ENCODE measurements around the gene GET4. TPM values are rescaled to one million over a fixed set of nuclear protein-coding genes. Genes with fewer than 3 reads are reported as not detected.
"Not testable (repeated sequence)": the region's sequence is repeated elsewhere in the genome, so short reads cannot be mapped to it uniquely, and the experiment has no call there.

Gene GET4
- polyA plus RNA-seq, 1 donor (not counting 4 experiments of a cell fraction or from before 2014, with no cell fraction given): 21.1 TPM

DNA sequence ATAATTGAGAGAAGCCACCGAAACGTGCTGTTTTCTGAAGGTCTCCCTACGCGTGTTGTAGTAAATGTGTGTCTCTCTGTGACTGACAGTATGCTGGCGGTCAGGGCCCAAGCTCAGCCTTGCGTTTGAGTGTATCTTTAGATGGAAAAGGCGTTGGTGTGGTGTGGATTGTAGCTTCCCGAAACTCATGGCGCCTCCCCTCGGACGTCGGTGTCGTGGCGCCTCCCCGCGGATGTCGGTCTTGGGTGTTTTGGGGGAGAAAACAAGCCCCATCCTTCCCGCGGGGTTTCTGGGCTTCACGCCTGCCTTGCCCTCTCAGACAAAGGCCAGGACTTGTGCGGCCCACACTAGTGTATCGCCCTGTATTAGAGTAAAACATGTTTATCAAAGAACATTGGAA lies 31.3 kb upstream of the GET4 start:
- TF ChIP-seq, protein P1, sequence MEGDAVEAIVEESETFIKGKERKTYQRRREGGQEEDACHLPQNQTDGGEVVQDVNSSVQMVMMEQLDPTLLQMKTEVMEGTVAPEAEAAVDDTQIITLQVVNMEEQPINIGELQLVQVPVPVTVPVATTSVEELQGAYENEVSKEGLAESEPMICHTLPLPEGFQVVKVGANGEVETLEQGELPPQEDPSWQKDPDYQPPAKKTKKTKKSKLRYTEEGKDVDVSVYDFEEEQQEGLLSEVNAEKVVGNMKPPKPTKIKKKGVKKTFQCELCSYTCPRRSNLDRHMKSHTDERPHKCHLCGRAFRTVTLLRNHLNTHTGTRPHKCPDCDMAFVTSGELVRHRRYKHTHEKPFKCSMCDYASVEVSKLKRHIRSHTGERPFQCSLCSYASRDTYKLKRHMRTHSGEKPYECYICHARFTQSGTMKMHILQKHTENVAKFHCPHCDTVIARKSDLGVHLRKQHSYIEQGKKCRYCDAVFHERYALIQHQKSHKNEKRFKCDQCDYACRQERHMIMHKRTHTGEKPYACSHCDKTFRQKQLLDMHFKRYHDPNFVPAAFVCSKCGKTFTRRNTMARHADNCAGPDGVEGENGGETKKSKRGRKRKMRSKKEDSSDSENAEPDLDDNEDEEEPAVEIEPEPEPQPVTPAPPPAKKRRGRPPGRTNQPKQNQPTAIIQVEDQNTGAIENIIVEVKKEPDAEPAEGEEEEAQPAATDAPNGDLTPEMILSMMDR (optimal IDR thresholded peaks at IDR 0.05 in 1 of 3, IDR thresholded peaks at IDR 0.05 in 1 of 3, conservative IDR thresholded peaks at IDR 0.05 in 1 of 3; ENCODE audit: extremely low read depth in 1 of 3, insufficient read depth in 2 of 3, low read length in 3 of 3): no peak
- TF ChIP-seq EZH2 (IDR thresholded peaks at IDR 0.05; ENCODE audit: low read length): no peak
- H3K4me3 ChIP-seq (ENCODE audit: control insufficient read depth in 2 of 3, extremely low read depth in 1 of 3, insufficient read depth in 2 of 3, low read depth in 1 of 3, low read length in 3 of 3): no peak overlapping the region
- H3K9me1 ChIP-seq (ENCODE audit: control insufficient read depth, extremely low read depth, insufficient read depth, low read length): no peaks in the 10 kb centered on the region
- H3K27ac ChIP-seq (ENCODE audit: control insufficient read depth, insufficient read depth, low read length): no peak overlapping the region
- H3K4me2 ChIP-seq (ENCODE audit: control insufficient read depth, extremely low read depth, insufficient read depth, low read depth, low read length): no peak overlapping the region
- H3K79me2 ChIP-seq (ENCODE audit: control insufficient read depth, insufficient read depth, low read length): peaks cover 34% of the 10 kb centered on the region
- H3K9ac ChIP-seq (ENCODE audit: control insufficient read depth, extremely low read depth, insufficient read depth, low read length): no peak overlapping the region
- no peaks in the 10 kb centered on the region for H3K4me1 ChIP-seq (ENCODE audit: control insufficient read depth, extremely low read depth, insufficient read depth, low read length)
- no peak for FAIRE-seq
- no peaks in the 10 kb centered on the region for H4K20me1 ChIP-seq (ENCODE audit: control insufficient read depth, extremely low read depth, insufficient read depth, low read length)
- dilution Hi-C loops (cut with MboI; ENCODE audit: extremely low pct_ligation_motif_present, low sequenced_read_pairs): no loop called here
- DNase-seq (ENCODE audit: low read depth, low spot score): no peak
- H3K36me3 ChIP-seq (ENCODE audit: control insufficient read depth in 2 of 2, extremely low read depth in 1 of 2, insufficient read depth in 2 of 2, low read length in 2 of 2): peaks cover 32 to 39% of the 10 kb centered on the region in 2 experiments
- H3K9me3 ChIP-seq (ENCODE audit: control insufficient read depth, low read depth, low read length): no peaks in the 10 kb centered on the region
- no peaks in the 10 kb centered on the region for H3K27me3 ChIP-seq (ENCODE audit: control insufficient read depth, extremely low read depth, insufficient read depth, low read length)
- no peak overlapping the region for H2AFZ ChIP-seq (ENCODE audit: control insufficient read depth, low read length)

DNA sequence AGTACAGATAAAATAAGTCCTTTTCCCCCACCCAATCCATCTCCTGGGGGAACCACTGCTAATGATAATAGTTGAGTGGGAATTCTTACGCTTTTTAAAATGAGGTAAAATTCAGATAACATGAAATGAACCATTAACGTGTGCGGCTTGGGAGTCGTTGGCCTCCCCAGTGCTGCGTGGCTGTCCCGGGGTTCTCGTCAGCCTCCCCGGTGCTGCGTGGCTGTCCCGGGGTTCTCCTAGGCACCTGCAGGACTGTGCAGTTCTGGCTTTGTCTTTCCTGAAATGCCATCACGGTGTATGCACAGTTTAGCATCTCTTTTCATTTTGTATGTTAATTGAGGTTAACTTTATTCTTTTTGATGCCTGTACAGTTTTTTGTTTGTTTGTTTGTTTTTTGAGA lies 30.6 kb upstream of the GET4 start:
- FAIRE-seq (no peak), DNase-seq (ENCODE audit: low read depth, low spot score) (no peak)
- H3K27ac ChIP-seq (ENCODE audit: control insufficient read depth, insufficient read depth, low read length): no peak overlapping the region
- dilution Hi-C loops (cut with MboI; ENCODE audit: extremely low pct_ligation_motif_present, low sequenced_read_pairs): no loop called here
- no peaks in the 10 kb centered on the region for H3K9me3 ChIP-seq (ENCODE audit: control insufficient read depth, low read depth, low read length)
- peaks cover 30 to 37% of the 10 kb centered on the region in 2 experiments for H3K36me3 ChIP-seq (ENCODE audit: control insufficient read depth in 2 of 2, extremely low read depth in 1 of 2, insufficient read depth in 2 of 2, low read length in 2 of 2)
- no peak for TF ChIP-seq EZH2 (IDR thresholded peaks at IDR 0.05; ENCODE audit: low read length)
- TF ChIP-seq, protein P1 (optimal IDR thresholded peaks at IDR 0.05 in 1 of 3, IDR thresholded peaks at IDR 0.05 in 1 of 3, conservative IDR thresholded peaks at IDR 0.05 in 1 of 3; ENCODE audit: extremely low read depth in 1 of 3, insufficient read depth in 2 of 3, low read length in 3 of 3): no peak
- H3K4me2 ChIP-seq (ENCODE audit: control insufficient read depth, extremely low read depth, insufficient read depth, low read depth, low read length): no peak overlapping the region
- H3K4me3 ChIP-seq (ENCODE audit: control insufficient read depth in 2 of 3, extremely low read depth in 1 of 3, insufficient read depth in 2 of 3, low read depth in 1 of 3, low read length in 3 of 3): no peak overlapping the region
- no peaks in the 10 kb centered on the region for H3K27me3 ChIP-seq (ENCODE audit: control insufficient read depth, extremely low read depth, insufficient read depth, low read length)
- peaks cover 32% of the 10 kb centered on the region for H3K79me2 ChIP-seq (ENCODE audit: control insufficient read depth, insufficient read depth, low read length)
- H3K9ac ChIP-seq (ENCODE audit: control insufficient read depth, extremely low read depth, insufficient read depth, low read length): no peak overlapping the region
- no peaks in the 10 kb centered on the region for H3K9me1 ChIP-seq (ENCODE audit: control insufficient read depth, extremely low read depth, insufficient read depth, low read length)
- no peak overlapping the region for H2AFZ ChIP-seq (ENCODE audit: control insufficient read depth, low read length)
- no peaks in the 10 kb centered on the region for H3K4me1 ChIP-seq (ENCODE audit: control insufficient read depth, extremely low read depth, insufficient read depth, low read length)
- no peaks in the 10 kb centered on the region for H4K20me1 ChIP-seq (ENCODE audit: control insufficient read depth, extremely low read depth, insufficient read depth, low read length)

DNA sequence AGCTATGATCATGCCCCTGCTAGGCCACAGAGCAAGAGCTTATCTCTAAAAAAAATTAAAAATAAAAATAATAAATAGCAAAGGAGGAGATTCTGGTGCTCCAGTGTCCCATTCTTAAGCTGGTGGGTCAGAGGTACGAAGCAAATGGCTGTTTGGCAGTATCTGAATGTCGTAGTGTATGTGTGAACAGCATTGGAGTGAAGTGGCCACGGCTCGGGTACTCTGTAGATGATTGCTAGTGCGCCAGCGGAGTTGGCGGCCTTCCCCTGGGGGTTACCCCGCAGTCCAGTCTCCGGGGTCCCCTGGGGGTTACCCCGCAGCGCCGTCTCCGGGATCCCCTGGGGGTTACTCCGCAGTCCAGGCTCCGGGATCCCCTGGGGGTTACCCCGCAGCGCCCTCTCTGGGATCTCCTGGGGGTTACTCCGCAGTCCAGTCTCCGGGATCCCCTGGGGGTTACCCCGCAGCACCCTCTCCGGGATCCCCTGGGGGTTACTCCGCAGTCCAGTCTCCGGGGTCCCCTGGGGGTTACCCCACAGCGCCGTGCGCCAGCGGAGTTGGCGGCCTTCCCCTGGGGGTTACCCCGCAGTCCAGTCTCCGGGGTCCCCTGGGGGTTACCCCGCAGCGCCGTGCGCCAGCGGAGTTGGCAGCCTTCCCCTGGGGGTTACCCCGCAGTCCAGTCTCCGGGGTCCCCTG lies 29.2 kb upstream of the GET4 start:
- H3K9me1 ChIP-seq (ENCODE audit: control insufficient read depth, extremely low read depth, insufficient read depth, low read length); dilution Hi-C loops (cut with MboI; ENCODE audit: extremely low pct_ligation_motif_present, low sequenced_read_pairs); FAIRE-seq; H4K20me1 ChIP-seq (ENCODE audit: control insufficient read depth, extremely low read depth, insufficient read depth, low read length); H2AFZ ChIP-seq (ENCODE audit: control insufficient read depth, low read length); H3K4me1 ChIP-seq (ENCODE audit: control insufficient read depth, extremely low read depth, insufficient read depth, low read length); H3K4me3 ChIP-seq (ENCODE audit: control insufficient read depth in 2 of 3, extremely low read depth in 1 of 3, insufficient read depth in 2 of 3, low read depth in 1 of 3, low read length in 3 of 3); H3K9ac ChIP-seq (ENCODE audit: control insufficient read depth, extremely low read depth, insufficient read depth, low read length); H3K9me3 ChIP-seq (ENCODE audit: control insufficient read depth, low read depth, low read length); H3K4me2 ChIP-seq (ENCODE audit: control insufficient read depth, extremely low read depth, insufficient read depth, low read depth, low read length); H3K27ac ChIP-seq (ENCODE audit: control insufficient read depth, insufficient read depth, low read length); DNase-seq (ENCODE audit: low read depth, low spot score); H3K27me3 ChIP-seq (ENCODE audit: control insufficient read depth, extremely low read depth, insufficient read depth, low read length): not testable (repeated sequence)
- Histone ChIP-seq H3K79me2 (ENCODE audit: control insufficient read depth, insufficient read depth, low read length) (peaks cover 29% of the 10 kb centered on the region), H3K36me3 (ENCODE audit: control insufficient read depth in 2 of 2, extremely low read depth in 1 of 2, insufficient read depth in 2 of 2, low read length in 2 of 2) (peaks cover 28 to 42% of the 10 kb centered on the region in 2 experiments)

DNA sequence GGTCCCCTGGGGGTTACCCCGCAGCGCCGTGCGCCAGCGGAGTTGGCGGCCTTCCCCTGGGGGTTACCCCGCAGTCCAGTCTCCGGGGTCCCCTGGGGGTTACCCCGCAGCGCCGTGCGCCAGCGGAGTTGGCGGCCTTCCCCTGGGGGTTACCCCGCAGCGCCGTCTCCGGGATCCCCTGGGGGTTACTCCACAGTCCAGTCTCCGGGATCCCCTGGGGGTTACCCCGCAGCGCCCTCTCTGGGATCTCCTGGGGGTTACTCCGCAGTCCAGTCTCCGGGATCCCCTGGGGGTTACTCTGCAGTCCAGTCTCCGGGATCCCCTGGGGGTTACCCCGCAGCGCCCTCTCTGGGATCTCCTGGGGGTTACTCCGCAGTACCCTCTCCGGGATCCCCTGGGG lies 28.6 kb upstream of the GET4 start:
- FAIRE-seq; H3K27ac ChIP-seq (ENCODE audit: control insufficient read depth, insufficient read depth, low read length); H3K27me3 ChIP-seq (ENCODE audit: control insufficient read depth, extremely low read depth, insufficient read depth, low read length); H3K4me1 ChIP-seq (ENCODE audit: control insufficient read depth, extremely low read depth, insufficient read depth, low read length); DNase-seq (ENCODE audit: low read depth, low spot score); H3K4me3 ChIP-seq (ENCODE audit: control insufficient read depth in 2 of 3, extremely low read depth in 1 of 3, insufficient read depth in 2 of 3, low read depth in 1 of 3, low read length in 3 of 3); H3K9me1 ChIP-seq (ENCODE audit: control insufficient read depth, extremely low read depth, insufficient read depth, low read length); H3K9ac ChIP-seq (ENCODE audit: control insufficient read depth, extremely low read depth, insufficient read depth, low read length); H4K20me1 ChIP-seq (ENCODE audit: control insufficient read depth, extremely low read depth, insufficient read depth, low read length); H3K4me2 ChIP-seq (ENCODE audit: control insufficient read depth, extremely low read depth, insufficient read depth, low read depth, low read length); dilution Hi-C loops (cut with MboI; ENCODE audit: extremely low pct_ligation_motif_present, low sequenced_read_pairs); H2AFZ ChIP-seq (ENCODE audit: control insufficient read depth, low read length); H3K9me3 ChIP-seq (ENCODE audit: control insufficient read depth, low read depth, low read length): not testable (repeated sequence)
- Histone ChIP-seq H3K36me3 (ENCODE audit: control insufficient read depth in 2 of 2, extremely low read depth in 1 of 2, insufficient read depth in 2 of 2, low read length in 2 of 2) (peaks cover 24 to 39% of the 10 kb centered on the region in 2 experiments), H3K79me2 (ENCODE audit: control insufficient read depth, insufficient read depth, low read length) (peaks cover 26% of the 10 kb centered on the region)
